GM06990 (cell line): Measurements from ENCODE around the gene FAM180B.

Experiments
- DNase-seq: peaks from one replicate; pipeline ENCODE4 v3.0.0-alpha.2; 2011; ENCODE audit not compliant: insufficient read length; ENCODE audit errors: extremely low read depth
- H3K27me3 ChIP-seq: replicated peaks from 2 replicates; pipeline ENCODE4 v1.6.0; 2011; ENCODE audit warnings: low read length; ENCODE audit not compliant: control insufficient read depth, insufficient read depth
- H3K36me3 ChIP-seq: 2 replicates; pipeline ENCODE4 v1.5.1; 2011; ENCODE audit warnings: low read length; ENCODE audit not compliant: control insufficient read depth, insufficient read depth
- H3K4me3 ChIP-seq: replicated peaks from 2 replicates; pipeline ENCODE4 v1.5.1; 2011; ENCODE audit warnings: low read depth, mild to moderate bottlenecking, control low read depth, low read length
- TF ChIP-seq, protein P1 (sequence below): IDR thresholded peaks from 2 replicates; pipeline ENCODE4 v1.5.1; 2011; ENCODE audit warnings: low read length, control low read depth, mild to moderate bottlenecking, inconsistent platforms; ENCODE audit not compliant: insufficient read depth, poor library complexity, severe bottlenecking

Gene FAM180B

DNA sequence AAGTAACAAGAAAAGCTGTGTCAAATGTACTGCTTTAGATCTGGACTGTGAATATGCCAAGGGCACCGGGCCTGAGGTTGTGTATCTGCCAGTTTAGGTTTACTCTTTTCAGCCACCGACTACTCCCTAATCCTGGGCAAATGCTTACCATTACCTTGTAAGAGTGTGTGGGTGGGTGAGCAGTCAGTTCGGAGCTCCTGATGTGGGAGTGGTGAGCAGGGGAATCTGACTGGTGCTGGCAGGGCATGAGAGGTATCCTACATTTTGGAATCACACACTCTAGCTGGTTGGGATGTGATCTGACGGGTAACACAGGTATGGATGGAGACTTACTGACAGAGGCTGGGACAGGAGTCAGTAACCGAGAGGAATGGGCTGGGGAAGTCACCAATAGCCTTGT, 2.6 kb upstream of the FAM180B start:
- Histone ChIP-seq H3K27me3 (no peaks in the 10 kb centered on the region), H3K36me3 (peaks cover 26% of the 10 kb centered on the region), H3K4me3 (no peak overlapping the region)
- TF ChIP-seq, protein P1, sequence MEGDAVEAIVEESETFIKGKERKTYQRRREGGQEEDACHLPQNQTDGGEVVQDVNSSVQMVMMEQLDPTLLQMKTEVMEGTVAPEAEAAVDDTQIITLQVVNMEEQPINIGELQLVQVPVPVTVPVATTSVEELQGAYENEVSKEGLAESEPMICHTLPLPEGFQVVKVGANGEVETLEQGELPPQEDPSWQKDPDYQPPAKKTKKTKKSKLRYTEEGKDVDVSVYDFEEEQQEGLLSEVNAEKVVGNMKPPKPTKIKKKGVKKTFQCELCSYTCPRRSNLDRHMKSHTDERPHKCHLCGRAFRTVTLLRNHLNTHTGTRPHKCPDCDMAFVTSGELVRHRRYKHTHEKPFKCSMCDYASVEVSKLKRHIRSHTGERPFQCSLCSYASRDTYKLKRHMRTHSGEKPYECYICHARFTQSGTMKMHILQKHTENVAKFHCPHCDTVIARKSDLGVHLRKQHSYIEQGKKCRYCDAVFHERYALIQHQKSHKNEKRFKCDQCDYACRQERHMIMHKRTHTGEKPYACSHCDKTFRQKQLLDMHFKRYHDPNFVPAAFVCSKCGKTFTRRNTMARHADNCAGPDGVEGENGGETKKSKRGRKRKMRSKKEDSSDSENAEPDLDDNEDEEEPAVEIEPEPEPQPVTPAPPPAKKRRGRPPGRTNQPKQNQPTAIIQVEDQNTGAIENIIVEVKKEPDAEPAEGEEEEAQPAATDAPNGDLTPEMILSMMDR = no peak
- DNase-seq = no peak

DNA sequence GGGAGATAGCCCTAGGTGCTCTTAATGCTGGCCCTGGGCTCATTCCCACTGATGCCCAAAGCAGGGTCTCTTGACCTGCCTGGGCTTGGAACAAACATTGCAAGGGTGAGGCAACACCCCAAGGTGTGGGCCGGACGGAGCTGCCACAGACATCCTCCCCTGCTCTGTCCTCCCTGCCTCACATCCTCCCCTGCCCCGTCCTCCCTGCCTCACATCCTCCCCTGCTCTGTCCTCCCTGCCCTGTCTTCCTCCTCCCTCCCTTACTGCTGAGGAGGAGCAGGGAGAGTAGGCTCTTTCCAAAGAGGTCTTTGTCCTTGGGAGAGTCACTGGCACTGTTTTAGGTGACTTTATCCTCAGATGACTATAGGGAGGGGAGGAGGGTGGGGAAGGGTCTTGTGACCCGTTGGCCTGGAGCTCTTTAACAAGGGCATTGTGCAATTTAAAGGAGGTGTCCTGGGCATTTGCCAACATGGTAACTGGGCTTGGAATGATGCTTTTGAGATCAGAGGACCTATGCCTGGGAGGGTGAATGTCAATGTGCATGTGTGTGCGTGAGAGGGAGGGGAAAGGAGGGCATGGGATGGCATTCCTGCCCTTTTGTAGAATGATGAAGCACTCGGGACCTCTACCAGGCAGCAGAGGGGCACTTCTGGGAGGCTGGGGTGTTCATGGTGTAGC, 700 bp downstream of the FAM180B start:
- H3K4me3 ChIP-seq = no peak overlapping the region
- peaks cover 17% of the 10 kb centered on the region for H3K36me3 ChIP-seq
- TF ChIP-seq, protein P1 = no peak
- DNase-seq = no peak
- H3K27me3 ChIP-seq = no peaks in the 10 kb centered on the region

DNA sequence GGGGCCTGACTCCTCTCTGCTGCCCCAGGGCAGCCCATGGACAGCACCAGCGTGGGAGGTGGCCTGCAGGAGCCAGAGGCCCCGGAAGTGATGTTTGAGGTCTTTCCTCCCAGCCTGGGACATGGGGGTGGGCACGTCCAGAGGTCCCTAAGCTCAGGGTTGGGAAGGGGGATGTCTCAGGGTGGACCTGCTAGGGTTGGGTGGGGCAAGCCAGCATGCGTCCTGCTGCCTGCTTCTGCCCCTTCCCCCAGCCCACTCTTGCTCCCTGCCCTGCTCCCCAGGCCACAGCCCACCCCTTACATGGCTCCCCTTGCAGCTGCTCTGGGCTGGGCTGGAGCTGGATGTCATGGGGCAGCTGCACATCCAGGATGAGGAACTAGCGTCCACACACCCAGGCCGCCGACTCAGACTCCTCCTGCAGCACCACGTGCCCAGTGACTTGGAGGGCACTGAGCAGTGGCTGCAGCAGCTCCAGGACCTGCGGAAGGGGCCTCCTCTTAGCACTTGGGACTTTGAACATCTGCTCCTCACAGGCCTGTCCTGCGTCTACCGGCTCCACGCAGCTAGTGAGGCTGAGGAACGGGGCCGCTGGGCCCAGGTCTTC, 1.3 kb downstream of the FAM180B start:
- no peak for DNase-seq
- Histone ChIP-seq H3K36me3 (peaks cover 12% of the 10 kb centered on the region), H3K4me3 (no peak overlapping the region), H3K27me3 (no peaks in the 10 kb centered on the region)
- TF ChIP-seq, protein P1 = no peak

DNA sequence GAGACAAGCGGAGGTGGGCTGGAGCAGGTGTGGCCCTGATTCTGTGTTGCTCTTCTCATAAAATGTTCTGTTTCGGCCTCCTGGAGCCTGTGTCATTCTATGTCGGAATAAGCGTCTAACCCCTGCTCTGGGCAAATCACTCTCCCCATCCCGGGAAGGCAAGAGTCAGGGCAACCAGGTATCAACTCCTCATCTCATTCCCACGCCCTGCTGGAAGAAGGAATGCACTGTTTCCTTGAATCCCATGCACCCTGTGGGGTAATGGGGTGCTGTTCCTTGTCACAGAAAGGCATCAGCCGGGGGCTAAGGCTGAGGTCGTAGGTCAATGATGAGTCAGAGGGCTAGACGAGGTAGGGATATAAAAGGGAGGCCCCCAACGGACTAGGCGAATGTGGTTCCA, 2.6 kb downstream of the FAM180B start:
- TF ChIP-seq, protein P1 = no peak
- peaks cover under 1% of the 10 kb centered on the region for H3K36me3 ChIP-seq
- no peak for DNase-seq
- H3K4me3 ChIP-seq = no peak overlapping the region
- H3K27me3 ChIP-seq = no peaks in the 10 kb centered on the region; the same call in 1 of the 2 replicates

DNA sequence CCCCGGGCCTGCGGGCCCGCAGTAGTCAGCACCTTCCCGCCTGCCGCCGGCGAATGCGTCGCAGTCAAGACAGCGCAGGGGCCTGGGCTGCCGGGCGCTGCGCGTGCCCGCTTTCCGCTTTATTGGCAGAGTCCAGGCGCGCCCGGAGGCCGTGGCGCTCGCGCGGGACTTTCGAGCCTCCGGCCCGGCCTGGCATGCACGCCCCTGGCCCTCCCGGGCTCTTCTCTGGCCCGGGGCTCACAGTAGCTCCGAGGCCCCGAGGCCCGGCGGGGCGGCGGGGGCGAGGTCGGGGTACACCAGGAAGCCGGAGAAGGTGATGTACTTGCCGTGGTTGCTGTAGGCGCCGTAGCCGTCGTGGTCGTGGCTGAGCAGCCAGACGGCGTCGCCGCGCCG, 3.1 kb downstream of the FAM180B start:
- no peaks in the 10 kb centered on the region; the same call in 1 of the 2 replicates for H3K27me3 ChIP-seq

More for the DNA sequence above, 3.1 kb downstream of the FAM180B start:
- TF ChIP-seq, protein P1 = no peak
- no peak for DNase-seq
- H3K4me3 ChIP-seq = no peak overlapping the region
- no peaks in the 10 kb centered on the region; the same call in 1 of the 2 replicates for H3K36me3 ChIP-seq
